ENCODE measurements around the gene APEX1.

The APEX1 gene

DNA sequence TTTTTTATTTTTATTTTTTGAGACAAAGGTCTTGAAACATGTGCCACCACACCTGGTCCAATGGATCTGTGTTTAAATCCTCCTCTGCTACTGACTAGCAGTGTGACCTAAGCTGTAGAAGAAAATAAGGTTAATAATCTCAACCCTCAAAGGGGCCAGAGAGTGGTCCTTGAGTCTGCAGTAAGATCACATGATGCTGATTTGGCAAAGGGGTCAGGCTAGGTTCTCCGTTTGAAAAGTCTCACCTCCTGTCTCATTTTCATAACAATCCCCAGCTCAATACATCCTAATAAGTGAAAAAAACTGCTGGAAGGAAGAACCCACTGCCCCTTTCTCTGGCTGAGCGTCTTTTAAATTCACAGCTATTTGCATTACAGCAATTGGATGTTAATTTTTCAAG is 33.8 kb upstream of the APEX1 start:
- H3K36me3 ChIP-seq (ENCODE audit: control insufficient read depth, insufficient read depth, low read length) = no peaks in the 10 kb centered on the region
- no peak overlapping the region for H3K4me3 ChIP-seq (ENCODE audit: extremely low read depth, insufficient read depth, low read length, poor library complexity, severe bottlenecking)

DNA sequence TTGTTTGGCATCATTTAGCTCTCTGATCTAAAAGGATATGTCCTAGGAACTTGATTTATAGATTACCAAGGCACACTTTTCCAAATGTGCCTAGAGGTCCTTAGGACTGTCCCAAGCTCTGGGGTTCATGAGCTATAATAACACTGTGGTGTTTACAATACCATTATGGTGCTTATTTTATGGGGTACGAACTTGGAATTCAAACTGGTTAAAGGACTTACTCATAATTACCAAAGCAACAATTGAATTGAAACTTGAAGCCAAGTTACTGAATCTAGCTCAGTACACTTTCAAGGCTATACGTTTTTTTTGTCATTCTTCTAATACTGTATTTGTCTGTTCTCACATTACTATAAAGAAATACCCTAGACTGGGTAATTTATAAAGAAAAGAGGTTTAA is 32.1 kb upstream of the APEX1 start:
- WGBS, 2 experiments (ENCODE audit: insufficient coverage in 2 of 2) = no CpG with 5 or more reads among the region's 2 CpGs
- Histone ChIP-seq H3K4me3 (ENCODE audit: extremely low read depth, insufficient read depth, low read length, poor library complexity, severe bottlenecking) (no peak overlapping the region), H3K4me1 (ENCODE audit: control insufficient read depth, insufficient read depth, low read length, poor library complexity, severe bottlenecking) (peaks cover 3% of the 10 kb centered on the region), H3K36me3 (ENCODE audit: control insufficient read depth, insufficient read depth, low read length) (no peaks in the 10 kb centered on the region), H3K27ac (ENCODE audit: low read depth, low read length, severe bottlenecking) (no peak overlapping the region), H3K9me3 (ENCODE audit: control insufficient read depth, low read length) (no peaks in the 10 kb centered on the region)

More for the DNA sequence above, 33.8 kb upstream of the APEX1 start:
- no peak overlapping the region for H3K27ac ChIP-seq (ENCODE audit: low read depth, low read length, severe bottlenecking)
- no peaks in the 10 kb centered on the region for H3K4me1 ChIP-seq (ENCODE audit: control insufficient read depth, insufficient read depth, low read length, poor library complexity, severe bottlenecking)
- 38% methylated on average over 2 of the region's 2 CpGs; no CpG with 5 or more reads in 1 of the 2 experiments for WGBS, 2 experiments (ENCODE audit: insufficient coverage in 2 of 2)
- no peaks in the 10 kb centered on the region for H3K9me3 ChIP-seq (ENCODE audit: control insufficient read depth, low read length)

DNA sequence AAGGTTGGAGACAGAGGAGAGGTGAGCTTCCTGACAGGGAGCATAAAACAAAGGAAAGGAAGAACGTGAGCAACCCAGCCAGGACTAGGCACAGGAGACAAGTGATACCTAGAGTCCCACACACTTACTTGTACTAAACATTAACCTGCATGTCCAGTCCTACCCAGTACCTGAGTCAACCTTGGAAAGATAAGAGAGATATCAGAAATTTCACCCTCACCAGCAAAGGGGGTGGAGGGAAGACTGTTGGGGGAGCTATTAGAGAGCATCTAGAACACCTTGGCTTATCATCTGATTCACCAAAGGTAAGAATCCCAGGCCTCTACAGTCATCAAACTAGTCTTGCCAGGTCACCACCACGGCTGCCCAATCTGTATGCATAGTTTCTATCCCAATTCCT is 30.2 kb upstream of the APEX1 start:
- Histone ChIP-seq H3K4me3 (ENCODE audit: extremely low read depth, insufficient read depth, low read length, poor library complexity, severe bottlenecking) (no peak overlapping the region), H3K36me3 (ENCODE audit: control insufficient read depth, insufficient read depth, low read length) (no peaks in the 10 kb centered on the region), H3K27ac (ENCODE audit: low read depth, low read length, severe bottlenecking) (no peak overlapping the region), H3K4me1 (ENCODE audit: control insufficient read depth, insufficient read depth, low read length, poor library complexity, severe bottlenecking) (peaks cover 3% of the 10 kb centered on the region), H3K9me3 (ENCODE audit: control insufficient read depth, low read length) (no peaks in the 10 kb centered on the region)
- WGBS, 2 experiments (ENCODE audit: insufficient coverage in 2 of 2) = 0% methylated on average over 1 of the region's 2 CpGs

DNA sequence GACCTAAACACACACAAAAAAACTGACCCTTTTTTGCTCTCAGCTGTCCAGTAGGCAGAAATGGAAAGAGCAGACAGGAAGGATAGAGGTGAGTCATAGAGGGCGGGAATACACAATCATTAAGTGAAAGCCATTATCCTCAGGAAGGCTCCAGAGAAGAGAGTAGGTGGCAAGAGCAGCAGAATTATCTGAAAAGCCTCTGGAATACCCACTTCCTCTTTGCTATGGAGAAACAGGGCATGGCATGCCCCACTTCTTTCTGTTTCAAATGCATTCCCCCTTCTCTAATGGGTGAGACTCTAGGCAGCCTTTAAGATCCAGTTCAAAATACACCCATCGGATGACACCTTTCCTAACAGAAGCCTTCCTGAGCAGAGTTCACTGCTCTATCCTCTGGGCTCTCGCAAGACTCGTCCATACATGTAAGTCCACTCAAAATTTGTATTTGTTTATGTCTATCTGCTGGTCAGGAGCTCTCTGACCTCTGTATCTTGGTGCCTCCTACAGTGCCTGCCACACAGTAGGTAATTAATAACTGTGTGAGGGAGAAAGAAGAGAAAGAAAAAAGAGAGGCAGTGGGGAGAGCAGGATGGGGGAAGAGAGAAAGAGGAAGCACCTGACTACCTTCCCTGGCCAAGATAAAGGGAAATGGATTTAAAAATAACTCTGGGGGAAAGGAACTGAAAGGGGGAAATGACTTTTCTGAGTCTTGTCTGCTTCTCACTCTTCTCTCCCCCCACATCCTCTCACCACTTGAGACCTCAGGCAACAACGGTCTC is 27.6 kb upstream of the APEX1 start:
- 77 to 79% methylated on average over 3 of the region's 5 CpGs for WGBS, 2 experiments (ENCODE audit: insufficient coverage in 2 of 2)
- Histone ChIP-seq H3K9me3 (ENCODE audit: control insufficient read depth, low read length) (no peaks in the 10 kb centered on the region), H3K4me3 (ENCODE audit: extremely low read depth, insufficient read depth, low read length, poor library complexity, severe bottlenecking) (no peak overlapping the region), H3K36me3 (ENCODE audit: control insufficient read depth, insufficient read depth, low read length) (no peaks in the 10 kb centered on the region), H3K4me1 (ENCODE audit: control insufficient read depth, insufficient read depth, low read length, poor library complexity, severe bottlenecking) (peaks cover 3% of the 10 kb centered on the region), H3K27ac (ENCODE audit: low read depth, low read length, severe bottlenecking) (no peak overlapping the region)

DNA sequence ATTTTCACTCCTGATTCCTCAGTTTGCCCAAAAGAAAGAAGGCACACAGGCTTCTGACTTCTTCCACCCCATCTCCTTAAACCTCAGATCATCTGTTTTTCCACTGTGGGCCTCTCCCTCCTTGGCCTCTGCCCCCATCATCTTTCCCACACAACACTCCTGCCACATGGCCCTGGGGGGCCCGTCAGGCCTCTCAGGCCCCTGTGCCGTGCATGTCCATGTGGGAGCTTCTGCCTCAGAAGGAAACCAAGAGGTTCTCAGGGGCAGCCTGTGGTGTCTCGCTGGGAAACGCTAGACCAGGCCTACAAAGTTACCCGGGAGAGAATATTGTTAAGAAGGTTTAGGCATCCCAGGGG is 27.0 kb upstream of the APEX1 start:
- Histone ChIP-seq H3K9me3 (ENCODE audit: control insufficient read depth, low read length) (no peaks in the 10 kb centered on the region), H3K4me1 (ENCODE audit: control insufficient read depth, insufficient read depth, low read length, poor library complexity, severe bottlenecking) (peaks cover 3% of the 10 kb centered on the region), H3K4me3 (ENCODE audit: extremely low read depth, insufficient read depth, low read length, poor library complexity, severe bottlenecking) (no peak overlapping the region), H3K36me3 (ENCODE audit: control insufficient read depth, insufficient read depth, low read length) (no peaks in the 10 kb centered on the region), H3K27ac (ENCODE audit: low read depth, low read length, severe bottlenecking) (no peak overlapping the region)
- WGBS, 2 experiments (ENCODE audit: insufficient coverage in 2 of 2) = 58 to 82% methylated on average over 2 of the region's 5 CpGs

DNA sequence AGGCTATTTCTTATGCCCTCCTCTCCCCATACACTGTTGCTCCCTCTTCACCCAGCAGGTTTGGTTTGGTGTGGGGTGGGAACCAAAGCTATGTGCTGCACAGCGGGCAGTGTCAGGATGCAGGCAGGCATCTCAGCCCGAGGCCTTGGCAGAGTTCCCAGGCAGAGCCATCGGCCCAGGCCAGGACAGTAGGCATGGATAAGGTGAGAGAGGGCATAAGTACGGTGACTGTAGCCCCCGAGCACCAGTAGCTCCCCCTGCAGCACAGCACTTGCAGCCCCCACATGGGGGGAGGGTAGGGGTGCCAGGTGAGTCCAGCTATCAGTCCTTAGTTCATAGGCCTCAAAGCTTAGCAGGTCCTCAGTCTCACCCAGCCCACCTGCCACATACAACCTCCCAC is 26.2 kb upstream of the APEX1 start:
- Histone ChIP-seq H3K9me3 (ENCODE audit: control insufficient read depth, low read length) (no peaks in the 10 kb centered on the region), H3K4me3 (ENCODE audit: extremely low read depth, insufficient read depth, low read length, poor library complexity, severe bottlenecking) (no peak overlapping the region), H3K36me3 (ENCODE audit: control insufficient read depth, insufficient read depth, low read length) (no peaks in the 10 kb centered on the region), H3K27ac (ENCODE audit: low read depth, low read length, severe bottlenecking) (no peak overlapping the region), H3K4me1 (ENCODE audit: control insufficient read depth, insufficient read depth, low read length, poor library complexity, severe bottlenecking) (peaks cover 3% of the 10 kb centered on the region)
- 54 to 71% methylated on average over 3 to 4 of the region's 5 CpGs for WGBS, 2 experiments (ENCODE audit: insufficient coverage in 2 of 2)

DNA sequence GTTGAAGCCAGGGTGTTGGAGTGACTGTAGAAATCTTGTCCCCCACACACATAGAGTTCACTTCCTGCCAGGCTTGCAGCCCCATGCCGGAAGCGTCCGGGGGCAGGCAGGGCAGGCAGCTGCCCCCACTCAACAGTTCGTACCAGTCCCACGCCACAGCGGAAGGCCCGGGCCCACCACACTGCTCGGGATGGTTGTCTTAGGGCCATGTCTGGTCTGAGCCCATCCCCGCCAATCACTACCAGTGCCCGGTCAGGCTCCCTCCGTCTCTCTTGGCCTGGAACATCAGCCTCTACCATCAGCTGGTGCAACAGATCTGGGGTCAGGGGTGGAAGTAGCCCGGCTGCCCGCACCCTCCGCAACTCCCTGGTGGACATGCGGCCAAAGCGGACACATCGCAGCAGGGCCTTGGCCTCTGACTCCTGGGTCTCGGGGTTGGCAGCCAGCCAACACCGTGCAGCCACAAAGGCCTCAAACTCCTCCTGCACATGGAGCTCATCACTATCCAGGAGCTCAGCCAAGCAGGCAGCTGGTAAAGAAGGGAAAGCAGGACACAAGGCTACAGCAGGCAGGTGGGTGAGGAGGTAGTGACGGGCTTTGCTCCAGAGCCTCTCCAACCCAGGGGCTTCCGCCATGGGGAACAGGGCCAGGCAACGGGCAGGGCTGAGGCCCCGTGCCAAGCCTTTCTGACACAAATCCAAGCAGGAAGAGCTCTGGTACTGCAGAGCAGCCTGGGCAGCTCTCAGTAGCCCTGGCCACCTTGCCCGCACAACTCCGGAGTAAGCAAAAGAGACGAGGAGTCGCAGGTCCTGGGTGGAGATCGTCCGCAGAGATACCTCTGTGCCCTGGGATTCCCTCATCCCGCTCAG is 25.0 kb upstream of the APEX1 start:
- Histone ChIP-seq H3K9me3 (ENCODE audit: control insufficient read depth, low read length) (no peaks in the 10 kb centered on the region), H3K4me3 (ENCODE audit: extremely low read depth, insufficient read depth, low read length, poor library complexity, severe bottlenecking) (no peak overlapping the region), H3K36me3 (ENCODE audit: control insufficient read depth, insufficient read depth, low read length) (no peaks in the 10 kb centered on the region), H3K27ac (ENCODE audit: low read depth, low read length, severe bottlenecking) (no peak overlapping the region), H3K4me1 (ENCODE audit: control insufficient read depth, insufficient read depth, low read length, poor library complexity, severe bottlenecking) (peaks cover 3% of the 10 kb centered on the region)
- 93 to 94% methylated on average over 26 to 27 of the region's 30 CpGs for WGBS, 2 experiments (ENCODE audit: insufficient coverage in 2 of 2)

DNA sequence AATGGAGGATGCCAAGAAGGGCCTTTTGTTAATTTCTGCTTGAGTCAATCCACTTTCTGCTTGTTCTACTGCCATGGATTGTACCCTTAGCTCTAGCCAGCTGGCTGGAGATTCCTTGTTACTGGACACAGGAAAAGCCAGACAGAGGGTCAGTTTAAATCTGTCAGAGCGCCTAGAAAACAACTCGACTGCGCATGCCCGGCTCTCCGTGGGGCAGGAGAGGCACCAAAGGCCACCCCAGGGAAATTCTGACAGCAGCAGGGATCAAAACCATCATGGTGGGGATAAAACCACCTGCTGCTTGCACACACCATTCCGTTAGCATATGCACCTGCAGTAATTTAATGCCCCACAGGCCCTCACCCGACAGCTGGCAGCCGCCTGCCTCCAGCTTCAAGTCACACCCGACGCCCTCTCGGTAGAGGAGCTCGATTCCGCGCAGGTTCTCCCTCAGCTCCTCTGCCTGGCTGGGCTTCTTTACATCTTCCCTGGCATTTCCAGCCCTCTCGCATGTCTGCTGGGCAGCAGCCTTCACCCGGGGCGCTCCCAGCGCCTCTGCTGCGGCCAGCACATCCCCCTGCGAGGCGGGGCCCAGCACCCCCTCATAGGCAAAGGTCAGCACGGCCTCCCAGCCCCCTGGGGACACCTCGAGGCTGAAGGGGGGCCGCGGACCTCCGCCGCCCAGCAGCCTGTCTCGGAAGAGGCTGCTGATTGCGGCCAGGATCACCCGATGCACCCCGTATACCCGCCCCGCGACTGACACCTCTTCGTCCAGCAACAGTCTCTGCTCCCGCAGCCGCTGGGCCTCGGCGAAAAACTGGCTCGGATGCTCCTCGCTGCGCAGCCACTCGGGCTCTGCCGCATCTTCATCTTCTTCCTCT is 20.1 kb upstream of the APEX1 start:
- Histone ChIP-seq H3K27ac (ENCODE audit: low read depth, low read length, severe bottlenecking) (no peak overlapping the region), H3K4me3 (ENCODE audit: extremely low read depth, insufficient read depth, low read length, poor library complexity, severe bottlenecking) (no peak overlapping the region), H3K4me1 (ENCODE audit: control insufficient read depth, insufficient read depth, low read length, poor library complexity, severe bottlenecking) (no peaks in the 10 kb centered on the region), H3K36me3 (ENCODE audit: control insufficient read depth, insufficient read depth, low read length) (no peaks in the 10 kb centered on the region), H3K9me3 (ENCODE audit: control insufficient read depth, low read length) (no peaks in the 10 kb centered on the region)
- 84 to 89% methylated on average over 30 to 42 of the region's 44 CpGs for WGBS, 2 experiments (ENCODE audit: insufficient coverage in 2 of 2)

DNA sequence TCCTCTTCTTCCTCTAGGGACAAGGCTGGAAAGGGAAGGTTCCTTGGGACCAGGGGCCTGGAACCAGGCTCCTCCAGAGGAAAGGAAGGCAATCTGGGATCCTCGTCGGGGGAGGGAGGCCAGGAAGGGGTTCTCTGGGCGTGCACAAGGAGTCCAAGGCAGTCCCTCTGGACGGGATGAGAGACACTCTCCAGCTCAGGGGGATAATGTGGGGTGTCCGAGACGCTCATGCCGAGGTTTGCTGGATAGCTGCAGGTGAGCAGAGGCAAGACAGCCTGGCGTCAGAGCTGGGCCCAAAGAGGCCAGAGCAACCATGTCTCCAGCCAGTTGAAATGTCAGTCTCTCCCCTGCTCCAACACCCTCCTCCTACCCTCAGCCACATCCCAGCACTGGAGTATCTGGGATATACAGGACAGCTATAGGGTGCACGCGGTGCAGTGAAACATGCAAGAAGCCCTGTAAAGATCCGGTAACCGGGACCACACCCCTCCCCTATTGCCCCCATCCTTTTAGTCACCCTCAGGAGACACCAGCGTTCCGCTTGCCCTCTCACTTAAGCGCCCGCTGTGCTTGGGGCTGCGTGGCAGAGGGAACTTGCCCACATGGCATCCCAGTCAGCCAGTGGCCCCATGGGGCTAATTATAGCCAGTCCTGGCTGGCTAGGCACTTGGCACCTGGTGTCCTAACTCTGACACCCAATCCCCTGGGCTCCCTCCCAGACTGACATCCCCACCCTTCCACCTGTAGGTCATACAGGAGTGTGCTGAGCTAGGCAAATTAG is 19.3 kb upstream of the APEX1 start, which contains the start of gene KLHL33:
Gene KLHL33, minus strand, starts transcription at position 585 of the 781 bp plus-strand sequence. Its CDS starts 355 bp downstream, at position 230.
- Histone ChIP-seq H3K36me3 (ENCODE audit: control insufficient read depth, insufficient read depth, low read length) (no peaks in the 10 kb centered on the region), H3K4me3 (ENCODE audit: extremely low read depth, insufficient read depth, low read length, poor library complexity, severe bottlenecking) (no peak within 1 kb of the TSS), H3K9me3 (ENCODE audit: control insufficient read depth, low read length) (no peaks in the 10 kb centered on the region), H3K4me1 (ENCODE audit: control insufficient read depth, insufficient read depth, low read length, poor library complexity, severe bottlenecking) (no peaks in the 10 kb centered on the region), H3K27ac (ENCODE audit: low read depth, low read length, severe bottlenecking) (no peak within 1 kb of the TSS)
- 92 to 94% methylated on average over 13 to 16 of the region's 17 CpGs for whole genome bisulfite sequencing, 2 experiments (ENCODE audit: insufficient coverage in 2 of 2)

DNA sequence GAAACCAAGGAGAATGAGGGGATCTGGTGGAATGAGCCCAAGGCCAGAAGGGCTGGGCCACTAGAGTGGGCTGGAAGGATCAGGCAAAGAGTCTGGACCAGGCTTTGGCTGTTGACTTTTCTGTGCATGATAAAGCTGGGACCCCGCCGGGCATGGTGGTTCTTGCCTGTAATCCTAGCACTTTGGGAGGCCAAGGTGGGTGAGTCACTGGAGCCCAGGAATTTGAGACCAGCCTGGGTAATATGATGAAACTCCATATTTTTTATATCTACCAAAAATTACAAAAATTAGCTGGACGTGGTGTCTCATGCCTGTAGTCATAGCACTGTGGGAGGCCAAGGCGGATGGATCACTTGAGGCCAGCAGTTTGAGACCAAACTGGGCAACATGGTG is 18.7 kb upstream of the APEX1 start:
- Histone ChIP-seq H3K9me3 (ENCODE audit: control insufficient read depth, low read length) (no peaks in the 10 kb centered on the region), H3K36me3 (ENCODE audit: control insufficient read depth, insufficient read depth, low read length) (no peaks in the 10 kb centered on the region), H3K4me1 (ENCODE audit: control insufficient read depth, insufficient read depth, low read length, poor library complexity, severe bottlenecking) (no peaks in the 10 kb centered on the region), H3K27ac (ENCODE audit: low read depth, low read length, severe bottlenecking) (no peak overlapping the region), H3K4me3 (ENCODE audit: extremely low read depth, insufficient read depth, low read length, poor library complexity, severe bottlenecking) (no peak overlapping the region)
- WGBS, 2 experiments (ENCODE audit: insufficient coverage in 2 of 2) = 97 to 100% methylated on average over 2 to 4 of the region's 4 CpGs

All from mesodermal cell (in vitro differentiated cells).